IPS DF 6.9 (cell line): ENCODE results near the gene KRT35.

Experiments used
- DNase-seq: peaks from one replicate; pipeline ENCODE4 v3.0.0-alpha.2; 2013; ENCODE audit warnings: low read depth, low spot score
- H3K27ac ChIP-seq: one replicate; pipeline ENCODE4 v1.5.1; 2013; ENCODE audit warnings: low read length, control low read depth
- H3K27me3 ChIP-seq: 2 replicates; pipeline ENCODE4 v1.6.1; 2013; ENCODE audit warnings: mild to moderate bottlenecking, low read length; ENCODE audit not compliant: control insufficient read depth, insufficient read depth
- H3K36me3 ChIP-seq: 2 replicates; pipeline ENCODE4 v1.6.1; 2013; ENCODE audit warnings: low read length; ENCODE audit not compliant: control insufficient read depth, insufficient read depth
- H3K4me1 ChIP-seq: 2 replicates; pipeline ENCODE4 v1.6.1; 2013; ENCODE audit warnings: low read length; ENCODE audit not compliant: control insufficient read depth, insufficient read depth
- H3K4me3 ChIP-seq: 2 replicates; pipeline ENCODE4 v1.5.1; 2013; ENCODE audit warnings: mild to moderate bottlenecking, low read length
- H3K9me3 ChIP-seq: 2 replicates; pipeline ENCODE4 v1.6.1; 2013; ENCODE audit warnings: low read length, inconsistent platforms; ENCODE audit not compliant: control insufficient read depth, insufficient read depth
- WGBS: extraction: QIAGEN DNeasy Blood & Tissue Kit; methylation state at CpG from one replicate; pipeline ENCODE4 v1.1.7; 2013; ENCODE audit warnings: mixed read lengths, missing lambda C conversion rate; ENCODE audit not compliant: insufficient read length, insufficient coverage; 5-methylcytosine and 5-hydroxymethylcytosine counted together

The KRT35 gene

DNA sequence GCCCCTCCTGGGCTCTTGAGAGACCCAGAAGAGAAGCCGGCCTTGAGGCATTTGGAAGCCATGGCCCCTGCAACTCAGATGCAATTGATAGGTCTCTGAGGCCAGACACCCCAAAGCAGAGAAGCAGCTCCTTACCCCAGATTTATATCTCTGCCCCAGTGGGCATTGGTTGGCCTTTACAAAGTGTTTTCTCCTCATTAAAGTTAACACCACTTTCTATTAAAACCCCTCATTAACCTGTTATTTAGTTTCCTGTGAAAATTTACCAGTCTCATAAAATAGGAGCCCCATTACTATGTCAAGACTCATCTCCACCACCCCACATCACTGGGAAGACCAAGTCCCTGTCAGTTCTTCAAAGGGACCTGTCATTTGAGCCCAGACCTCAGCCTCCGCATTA is at the start of gene KRT35:
TSS of gene KRT35 (minus strand) at position 116 of the 400 bp plus-strand sequence. CDS start at position 62, 54 bp downstream.
- WGBS: no CpG with 5 or more reads among the region's 2 CpGs
- Histone ChIP-seq H3K27me3 (no peaks in the 10 kb centered on the region), H3K9me3 (no peaks in the 10 kb centered on the region), H3K4me1 (no peaks in the 10 kb centered on the region; the same call in 1 of the 2 replicates), H3K27ac (no peak within 1 kb of the TSS), H3K4me3 (no peak within 1 kb of the TSS), H3K36me3 (no peaks in the 10 kb centered on the region)
- DNase-seq: no peak

DNA sequence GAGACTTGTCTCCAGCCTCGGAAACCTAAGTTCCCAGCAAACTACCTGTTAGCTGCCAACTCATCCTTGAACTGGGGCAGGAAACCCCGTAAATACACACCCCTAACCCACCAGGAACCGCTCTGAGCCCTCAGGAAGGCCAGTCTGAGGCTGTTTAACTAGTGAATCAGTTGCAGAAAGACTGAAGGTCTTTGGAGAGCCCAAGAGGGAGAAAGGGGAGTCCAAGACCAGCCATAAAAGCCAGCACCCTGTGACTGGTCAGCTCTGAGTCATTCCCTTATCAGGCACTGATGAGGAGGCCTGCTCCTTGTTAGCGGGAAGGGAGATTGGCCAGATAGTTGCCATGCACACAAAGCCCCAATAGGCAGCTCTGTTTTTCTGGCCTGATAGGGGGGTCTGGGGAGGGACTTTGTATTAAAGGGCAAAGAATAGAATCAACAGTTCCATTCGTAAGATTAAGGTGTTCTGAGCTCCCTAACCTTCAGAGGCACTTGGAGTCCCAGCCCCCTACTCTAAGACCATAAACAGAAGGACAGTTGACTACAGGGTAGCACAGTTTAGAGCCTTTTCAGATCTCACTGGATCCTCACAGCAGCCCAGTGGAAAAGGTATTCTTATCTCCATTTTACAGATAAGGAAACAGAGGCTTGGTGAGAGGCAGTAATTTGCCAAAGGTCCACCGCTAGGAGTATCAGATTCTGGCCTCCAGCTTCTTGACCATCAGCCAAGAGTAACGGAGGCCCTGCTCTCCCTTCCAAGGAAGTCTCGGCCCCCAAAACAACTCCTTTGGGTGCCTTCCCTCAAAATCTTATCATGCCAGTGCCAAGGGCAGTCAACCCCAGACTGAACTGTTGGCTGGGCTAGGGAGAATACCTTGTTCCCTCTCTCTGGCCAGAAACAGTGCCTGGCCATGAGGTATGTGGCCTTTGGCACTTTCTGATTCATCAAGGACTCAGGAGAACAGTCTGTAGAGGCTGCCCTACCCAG is 49.4 kb upstream of the KRT35 start:
- Histone ChIP-seq H3K4me1 (peaks cover 7% of the 10 kb centered on the region), H3K27ac (no peak overlapping the region), H3K27me3 (no peaks in the 10 kb centered on the region), H3K36me3 (no peaks in the 10 kb centered on the region), H3K4me3 (no peak overlapping the region), H3K9me3 (no peaks in the 10 kb centered on the region)
- no CpG with 5 or more reads among the region's 8 CpGs for WGBS
- DNase-seq: no peak

DNA sequence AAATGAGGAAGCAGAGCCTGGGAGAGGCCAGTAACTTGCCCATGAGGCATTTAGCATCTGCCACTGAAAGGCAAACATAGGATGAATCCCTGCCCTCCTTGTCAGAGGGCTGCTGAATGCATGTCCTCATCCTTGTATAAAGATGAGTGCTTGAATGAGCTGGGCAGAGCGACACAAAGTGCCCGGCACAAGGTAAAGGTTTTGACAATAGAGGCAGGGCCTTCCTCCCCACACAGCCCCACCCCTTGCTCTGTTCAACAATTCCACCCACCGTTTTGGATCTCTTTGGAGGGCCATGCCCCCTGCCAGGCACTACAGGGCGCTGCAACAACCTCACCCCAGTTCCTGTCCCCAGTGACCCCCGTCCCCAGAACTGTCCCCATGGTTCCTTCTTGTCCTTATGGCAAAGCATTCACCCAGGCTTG is 48.6 kb upstream of the KRT35 start:
- no CpG with 5 or more reads among the region's 5 CpGs for WGBS
- H3K4me3 ChIP-seq: no peak overlapping the region

DNA sequence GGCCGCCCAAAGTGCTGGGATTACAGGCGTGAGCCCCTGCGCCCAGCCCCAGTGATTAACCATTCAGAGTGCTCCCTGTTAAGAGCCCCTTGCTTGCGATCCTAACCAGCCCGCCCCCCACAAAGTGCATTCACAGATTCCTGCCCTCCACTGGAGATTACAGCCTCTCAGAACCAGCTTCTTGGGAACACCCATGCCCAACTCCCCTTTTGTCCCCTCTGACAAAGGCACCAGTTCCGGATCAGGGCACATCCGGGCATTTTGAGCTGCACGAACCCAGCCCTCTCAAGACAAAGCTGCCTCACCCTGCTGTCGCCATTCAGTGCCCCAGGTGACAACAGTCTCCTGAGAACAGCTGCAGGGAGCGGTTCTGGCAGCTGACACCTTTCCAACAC is 48.0 kb upstream of the KRT35 start:
- Histone ChIP-seq H3K27ac (no peak overlapping the region), H3K27me3 (no peaks in the 10 kb centered on the region), H3K4me1 (peaks cover 7% of the 10 kb centered on the region), H3K4me3 (no peak overlapping the region), H3K36me3 (peaks cover 11% of the 10 kb centered on the region), H3K9me3 (no peaks in the 10 kb centered on the region)
- no peak for DNase-seq
- WGBS: no CpG with 5 or more reads among the region's 10 CpGs

More for the DNA sequence above, 48.6 kb upstream of the KRT35 start:
- no peak for DNase-seq
- Histone ChIP-seq H3K9me3 (no peaks in the 10 kb centered on the region), H3K36me3 (peaks cover 6% of the 10 kb centered on the region), H3K4me1 (peaks cover 7% of the 10 kb centered on the region), H3K27me3 (no peaks in the 10 kb centered on the region), H3K27ac (no peak overlapping the region)

DNA sequence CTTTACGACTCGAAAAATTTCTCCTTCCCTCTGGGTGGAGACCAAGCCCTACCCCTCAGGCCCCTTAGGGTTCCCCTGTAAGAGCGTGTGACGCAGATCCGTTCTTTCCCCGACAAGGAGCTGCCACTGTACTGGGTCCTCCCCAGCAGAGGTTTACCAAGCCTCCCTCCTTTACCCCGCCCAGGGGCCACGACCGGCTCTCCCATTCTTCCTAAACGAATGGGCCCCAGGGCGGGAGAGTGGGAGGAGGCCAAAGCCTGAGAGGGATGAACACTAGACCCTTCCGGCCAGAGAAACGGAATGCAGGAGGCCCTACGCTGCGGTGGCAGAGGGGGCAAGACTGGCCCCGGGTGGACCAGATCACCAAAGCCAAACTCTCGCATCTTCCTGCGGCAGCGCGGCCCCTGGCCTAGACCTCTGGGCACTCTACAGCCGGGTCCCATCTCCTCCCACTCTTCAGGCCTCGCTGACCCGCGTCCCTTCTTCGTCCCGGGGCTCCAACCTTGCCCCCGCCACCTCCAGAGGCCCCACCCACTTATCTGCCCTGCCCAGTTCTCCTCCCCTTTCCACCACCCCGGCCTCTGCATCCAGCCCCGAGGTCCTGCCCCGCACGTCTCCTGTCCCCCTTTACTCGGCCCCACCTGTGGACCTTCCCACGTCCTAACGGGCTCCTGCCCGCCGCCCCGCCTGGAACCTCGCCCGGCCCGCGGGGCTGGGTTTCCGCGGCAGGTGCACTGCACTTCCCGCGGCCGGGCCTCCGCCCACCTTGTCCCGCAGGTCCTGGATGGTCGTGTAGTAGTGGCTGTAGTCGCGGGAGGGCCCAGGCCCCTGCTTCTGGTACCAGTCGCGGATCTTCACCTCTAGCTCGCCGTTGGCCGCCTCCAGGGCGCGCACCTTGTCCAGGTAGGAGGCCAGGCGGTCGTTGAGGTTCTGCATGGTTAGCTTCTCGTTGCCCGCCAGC is 46.4 kb upstream of the KRT35 start:
- no peaks in the 10 kb centered on the region for H3K27me3 ChIP-seq
- peak overlapping the region; percentile 63 for H3K4me3 ChIP-seq
- no CpG with 5 or more reads among the region's 62 CpGs for WGBS
- peaks cover 15% of the 10 kb centered on the region for H3K36me3 ChIP-seq
- H3K4me1 ChIP-seq: peaks cover 10% of the 10 kb centered on the region
- no peaks in the 10 kb centered on the region for H3K9me3 ChIP-seq
- no peak overlapping the region for H3K27ac ChIP-seq
- no peak for DNase-seq

DNA sequence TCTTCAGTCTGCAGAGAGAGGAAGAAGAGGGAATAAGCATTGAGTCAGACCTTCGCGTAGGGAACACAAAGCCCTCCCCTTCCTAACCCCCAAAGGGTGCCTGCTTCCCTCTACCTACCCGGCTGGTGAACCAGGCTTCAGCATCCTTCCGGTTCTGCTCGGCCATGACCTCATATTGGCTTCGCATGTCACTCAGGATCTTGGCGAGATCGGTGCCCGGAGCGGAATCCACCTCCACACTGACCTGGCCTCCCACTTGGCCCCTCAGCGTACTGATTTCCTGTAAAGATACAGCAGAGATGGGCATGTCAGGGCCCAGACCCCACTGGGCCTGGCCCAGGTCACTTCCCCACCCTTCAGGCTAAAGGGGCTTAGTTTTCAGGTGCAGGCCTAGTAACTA is 43.3 kb upstream of the KRT35 start:
- no CpG with 5 or more reads among the region's 11 CpGs for WGBS
- H3K36me3 ChIP-seq: peaks cover 15% of the 10 kb centered on the region

DNA sequence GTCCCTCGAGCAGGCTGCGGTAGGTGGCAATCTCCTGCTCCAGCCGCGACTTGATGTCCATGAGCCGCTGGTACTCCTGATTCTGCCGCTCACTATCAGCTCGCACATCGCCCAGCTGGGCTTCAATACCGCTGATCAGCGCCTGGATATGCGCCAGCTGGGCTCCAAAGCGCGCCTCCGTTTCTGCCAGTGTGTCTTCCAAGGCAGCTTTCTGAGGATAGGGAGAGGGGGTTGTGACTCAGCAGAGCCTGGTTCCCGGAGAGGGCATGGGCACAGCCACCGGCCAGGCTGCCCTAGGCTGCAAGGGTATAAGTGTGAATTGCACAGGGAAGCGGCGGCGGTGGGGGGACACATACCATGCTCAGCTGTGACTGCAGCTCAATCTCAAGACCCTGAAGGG is 42.8 kb upstream of the KRT35 start:
- Histone ChIP-seq H3K27ac (no peak overlapping the region), H3K9me3 (no peaks in the 10 kb centered on the region), H3K4me3 (no peak overlapping the region), H3K36me3 (peaks cover 15% of the 10 kb centered on the region), H3K4me1 (peaks cover 5% of the 10 kb centered on the region), H3K27me3 (no peaks in the 10 kb centered on the region)
- no CpG with 5 or more reads among the region's 19 CpGs for WGBS
- DNase-seq: no peak

More for the DNA sequence above, 43.3 kb upstream of the KRT35 start:
- Histone ChIP-seq H3K4me1 (peaks cover 10% of the 10 kb centered on the region), H3K27me3 (no peaks in the 10 kb centered on the region), H3K27ac (no peak overlapping the region), H3K9me3 (no peaks in the 10 kb centered on the region), H3K4me3 (no peak overlapping the region)
- DNase-seq: no peak

DNA sequence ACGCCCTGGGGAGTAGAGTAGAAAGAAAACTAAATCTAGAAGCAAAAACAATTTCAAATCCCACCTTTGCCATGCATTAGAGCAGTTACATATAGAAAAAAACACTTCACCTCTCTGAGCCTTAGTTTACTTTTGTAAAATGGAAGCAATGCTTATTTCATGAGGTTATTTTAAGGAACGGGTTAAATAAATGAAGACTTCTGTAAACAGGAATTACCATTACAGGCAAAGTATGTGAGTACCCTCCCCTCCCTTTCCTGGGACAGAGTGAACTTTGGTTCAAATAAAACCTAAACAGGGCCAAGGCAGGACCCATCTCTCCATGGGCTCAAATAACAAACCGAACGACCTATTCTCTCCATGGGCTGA is 42.3 kb upstream of the KRT35 start:
- H3K27ac ChIP-seq: no peak overlapping the region
- DNase-seq: no peak
- WGBS: no CpG with 5 or more reads among the region's 4 CpGs
- no peaks in the 10 kb centered on the region for H3K9me3 ChIP-seq
- H3K27me3 ChIP-seq: no peaks in the 10 kb centered on the region
- no peak overlapping the region for H3K4me3 ChIP-seq
- peaks cover 5% of the 10 kb centered on the region for H3K4me1 ChIP-seq
- peaks cover 15% of the 10 kb centered on the region for H3K36me3 ChIP-seq

DNA sequence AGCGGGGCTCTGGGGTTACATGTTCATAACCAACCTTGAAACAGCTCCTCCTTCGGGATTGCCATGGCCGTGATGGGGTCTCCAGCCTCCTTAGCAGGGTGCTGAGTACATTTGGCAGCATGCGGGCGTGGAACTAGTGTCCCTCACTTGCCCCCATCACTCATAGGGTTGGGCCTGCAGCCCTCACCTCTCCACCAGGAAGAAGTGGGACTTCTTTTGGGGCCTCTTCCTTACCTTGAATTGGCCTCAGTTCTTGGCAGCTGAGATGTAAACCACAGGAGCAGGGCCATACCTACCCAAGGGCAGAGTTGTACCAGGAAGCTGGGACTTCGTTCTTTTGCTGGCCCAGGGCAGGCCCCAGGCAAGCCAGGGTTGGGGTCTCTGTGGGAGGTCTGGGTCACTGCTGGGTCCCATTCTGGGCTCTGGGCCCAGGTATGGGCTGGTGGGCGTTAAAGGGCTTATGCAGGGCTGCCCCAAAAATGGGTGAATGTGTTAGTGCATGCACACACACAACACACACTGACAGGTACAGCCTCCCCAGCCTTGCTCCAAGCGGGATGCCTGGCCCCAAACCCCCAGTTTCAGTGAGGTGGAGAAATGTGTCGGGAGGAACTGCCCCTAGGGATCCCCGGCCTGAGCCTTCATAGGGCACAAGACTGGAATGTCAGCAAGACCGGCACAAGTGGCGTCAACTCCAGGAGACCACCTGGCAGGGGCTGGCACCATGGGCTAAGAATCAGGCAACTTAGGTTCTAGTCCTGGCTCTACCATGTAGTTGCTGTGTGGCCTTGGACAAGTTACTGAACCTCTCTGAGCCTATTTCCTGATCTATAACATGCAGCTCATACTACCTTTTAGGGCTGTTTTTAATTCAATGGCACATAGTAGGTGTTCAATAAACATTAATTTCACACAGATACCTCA is 41.6 kb upstream of the KRT35 start:
- peaks cover 5% of the 10 kb centered on the region for H3K4me1 ChIP-seq
- peaks cover 15% of the 10 kb centered on the region for H3K36me3 ChIP-seq
- no peak overlapping the region for H3K4me3 ChIP-seq
- H3K27ac ChIP-seq: no peak overlapping the region
- no peak for DNase-seq
- WGBS: no CpG with 5 or more reads among the region's 12 CpGs
- H3K27me3 ChIP-seq: no peaks in the 10 kb centered on the region
- no peaks in the 10 kb centered on the region for H3K9me3 ChIP-seq
